ENCODE data around the gene TOP3A.
"Not testable (repeated sequence)": the region's sequence is repeated elsewhere in the genome, so short reads cannot be mapped to it uniquely, and the experiment has no call there.

The TOP3A gene

DNA sequence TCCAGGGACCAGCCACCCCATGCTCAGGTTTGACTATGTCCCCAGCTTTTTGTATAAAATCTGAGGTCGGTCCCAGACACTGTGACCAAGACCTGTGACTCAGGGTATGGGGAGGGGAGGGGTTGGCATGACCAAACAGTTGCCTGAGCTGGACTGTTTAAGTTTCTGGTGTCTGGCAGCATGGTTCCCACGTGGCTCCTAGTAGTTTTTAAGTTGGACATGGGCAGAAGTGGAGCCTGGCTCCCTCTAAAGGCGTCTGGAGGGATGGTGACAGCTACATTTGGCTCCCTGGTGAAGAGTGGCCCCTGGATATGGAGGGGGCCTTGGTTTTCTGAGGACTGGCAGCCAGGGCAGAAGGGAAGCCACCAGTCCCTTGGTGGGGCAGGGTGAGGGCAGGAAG, 8.2 kb upstream of the TOP3A start:
- no peak for DNase-seq

DNA sequence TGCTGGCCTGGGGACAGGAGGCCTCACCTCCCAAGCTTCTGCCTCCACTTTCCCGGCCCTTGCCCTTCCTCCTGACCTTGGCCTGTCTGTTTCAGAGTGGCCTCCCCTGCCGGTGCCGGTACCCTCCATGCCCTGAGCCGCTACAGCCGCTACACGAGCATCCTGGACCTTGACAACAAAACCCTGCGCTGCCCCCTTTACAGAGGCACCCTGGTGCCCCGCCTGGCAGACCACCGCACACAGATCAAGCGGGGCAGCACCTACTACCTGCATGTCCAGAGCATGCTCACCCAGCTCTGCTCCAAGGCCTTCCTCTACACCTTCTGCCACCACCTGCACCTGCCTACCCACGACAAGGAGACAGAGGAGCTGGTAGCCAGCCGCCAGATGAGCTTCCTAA, 7.7 kb upstream of the TOP3A start:
- DNase-seq: no peak

DNA sequence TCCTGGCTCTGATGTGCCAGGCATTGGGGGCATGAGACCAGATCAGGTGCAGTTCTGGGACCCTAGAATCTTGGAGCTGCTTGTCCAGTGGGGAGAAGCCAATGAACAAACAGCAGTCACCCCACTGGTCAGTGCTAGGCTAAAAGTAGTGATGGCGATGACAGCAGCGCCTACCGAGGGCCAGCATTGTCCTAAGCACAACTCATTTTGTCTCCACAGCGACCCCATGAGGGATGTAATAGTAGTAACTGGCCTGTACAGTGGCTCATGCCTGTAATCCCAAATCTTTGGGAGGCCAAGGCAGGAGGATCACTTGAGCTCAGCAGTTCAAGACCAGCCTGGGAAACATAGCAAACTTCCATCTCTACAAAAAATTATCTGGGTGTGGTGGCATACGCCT, 6.5 kb upstream of the TOP3A start:
- no peak for DNase-seq

DNA sequence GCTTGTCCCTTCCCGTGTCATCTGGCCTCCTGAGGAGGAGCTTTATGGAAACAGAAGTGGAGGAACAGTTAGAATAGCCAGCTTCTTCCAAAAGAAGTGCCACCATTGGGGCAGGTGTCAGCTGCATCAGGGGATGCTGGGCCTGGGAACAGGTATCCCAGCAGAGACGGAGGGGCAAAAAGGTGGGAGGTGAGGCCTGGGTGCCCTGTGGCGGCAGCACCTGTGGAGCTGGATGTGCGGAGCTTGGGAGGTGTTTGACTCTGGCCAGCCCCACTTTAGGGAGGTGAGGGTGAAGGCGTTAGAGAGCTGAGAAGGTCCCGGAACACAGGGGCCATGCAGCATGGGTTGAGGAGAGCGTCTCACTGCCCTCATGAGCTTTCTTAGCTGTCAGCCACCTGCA, 5.5 kb upstream of the TOP3A start:
- no peak for DNase-seq

DNA sequence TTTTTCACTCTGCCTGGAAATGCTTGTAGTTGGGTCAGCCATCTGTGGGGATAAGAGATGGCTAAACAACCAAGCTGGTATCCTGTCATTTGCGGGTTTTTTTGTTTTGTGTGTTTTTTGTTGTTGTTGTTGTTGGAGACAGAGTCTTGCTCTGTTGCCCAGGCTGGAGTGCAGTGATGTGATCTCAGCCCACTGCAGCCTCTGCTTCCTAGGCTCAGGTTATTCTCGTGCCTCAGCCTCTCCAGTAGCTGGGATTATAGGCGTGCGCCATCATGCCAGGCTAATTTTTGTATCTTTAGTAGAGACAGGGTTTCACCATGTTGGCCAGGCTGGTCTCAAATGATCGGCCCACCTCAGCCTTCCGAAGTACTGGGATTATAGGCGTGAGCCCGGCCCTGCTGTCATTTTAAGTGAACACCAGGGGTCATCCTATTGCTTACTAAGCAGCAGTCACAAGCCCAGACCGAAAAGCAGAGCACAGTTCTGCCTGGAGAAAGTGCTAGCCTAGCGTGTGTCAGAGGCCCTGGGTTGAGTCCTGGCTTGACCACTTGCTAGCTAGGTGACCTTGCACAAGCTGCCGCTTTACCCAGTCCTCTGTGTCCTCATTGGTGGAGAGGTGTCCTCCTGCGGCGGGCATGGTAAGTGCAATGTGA, 4.9 kb upstream of the TOP3A start:
- no peak for DNase-seq

DNA sequence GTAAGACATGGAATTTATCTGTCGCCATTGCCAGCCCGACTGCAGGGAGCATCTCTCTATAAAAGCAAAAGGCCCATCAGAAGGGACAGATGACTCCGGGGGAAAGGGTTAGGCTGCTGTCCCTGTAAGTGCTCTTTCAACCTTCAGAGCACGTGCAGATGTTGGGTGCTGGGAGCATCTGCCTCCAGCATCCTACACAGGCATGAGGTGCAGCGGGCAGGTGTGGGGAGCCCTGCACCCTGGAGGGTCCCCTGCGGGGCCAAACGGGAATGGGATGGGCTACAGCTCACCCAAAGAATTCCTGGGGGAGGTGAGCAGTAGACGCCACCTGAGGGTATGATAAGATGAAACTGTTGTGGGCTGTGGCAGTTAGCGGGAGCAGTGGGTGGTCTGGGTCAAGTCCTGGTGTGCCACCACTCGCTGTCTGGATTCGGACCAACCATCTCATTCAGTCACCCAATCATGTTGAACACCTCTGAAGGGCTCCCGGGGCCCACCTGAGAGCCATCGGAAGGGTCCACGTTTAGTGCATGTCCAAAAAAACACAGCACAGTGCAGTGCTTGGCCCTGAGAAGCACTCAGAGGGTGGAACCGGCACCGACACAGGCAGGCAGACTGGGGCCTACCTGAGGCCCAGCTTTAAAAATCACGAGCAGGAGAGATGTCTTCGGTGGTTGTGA, 4.1 kb upstream of the TOP3A start:
- no peak for DNase-seq

DNA sequence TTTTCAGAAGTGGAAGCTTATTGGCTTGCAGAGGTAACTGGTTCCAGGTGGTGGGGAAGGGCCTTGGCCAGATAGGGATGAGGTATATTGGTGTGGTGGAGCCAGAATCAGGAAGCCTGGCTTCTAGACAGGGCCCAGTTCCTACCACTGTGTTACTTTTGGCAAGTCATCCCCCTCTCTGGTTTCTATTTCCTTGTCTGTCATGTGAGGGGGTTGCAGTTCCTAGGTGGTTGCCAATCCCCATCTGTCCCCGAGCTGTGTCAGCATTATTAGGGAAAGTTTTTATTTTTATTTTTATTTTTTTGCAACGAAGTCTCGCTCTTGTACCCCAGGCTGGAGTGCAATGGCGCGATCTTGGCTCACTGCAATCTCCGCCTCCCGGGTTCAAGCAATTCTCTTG, 3.3 kb upstream of the TOP3A start:
- DNase-seq: no peak

DNA sequence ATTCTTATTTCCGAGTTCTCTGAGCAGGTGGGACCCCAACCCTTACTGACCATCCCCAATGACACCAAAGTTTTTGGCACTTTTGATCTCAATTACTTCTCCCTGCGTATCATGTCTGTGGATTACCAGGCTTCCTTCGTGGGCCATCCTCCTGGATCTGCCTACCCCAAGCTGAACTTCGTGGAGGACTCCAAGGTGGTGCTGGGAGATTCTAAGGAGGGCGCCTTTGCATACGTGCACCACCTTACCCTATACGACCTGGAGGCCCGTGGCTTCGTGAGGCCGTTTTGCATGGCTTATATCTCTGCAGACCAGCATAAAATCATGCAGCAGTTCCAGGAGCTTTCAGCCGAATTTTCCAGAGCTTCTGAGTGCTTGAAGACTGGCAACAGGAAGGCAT, 1.2 kb upstream of the TOP3A start:
- no peak for DNase-seq

DNA sequence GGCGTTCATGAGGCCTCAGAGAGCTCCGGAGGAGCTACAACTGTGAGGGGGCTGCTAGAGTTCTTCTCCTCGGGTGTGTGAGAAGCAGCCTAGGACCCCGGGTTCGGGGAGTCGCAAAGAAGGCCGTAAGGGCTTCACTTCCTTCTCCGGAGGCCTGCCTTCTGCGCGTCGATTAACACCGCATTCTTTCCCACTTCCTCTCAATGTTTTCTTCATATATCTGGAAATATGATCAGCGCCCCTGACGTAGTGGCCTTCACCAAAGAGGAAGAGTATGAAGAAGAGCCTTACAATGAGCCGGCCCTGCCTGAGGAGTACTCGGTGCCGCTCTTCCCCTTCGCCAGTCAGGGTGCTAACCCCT, 748 bp upstream of the TOP3A start:
- DNase-seq: no peak

DNA sequence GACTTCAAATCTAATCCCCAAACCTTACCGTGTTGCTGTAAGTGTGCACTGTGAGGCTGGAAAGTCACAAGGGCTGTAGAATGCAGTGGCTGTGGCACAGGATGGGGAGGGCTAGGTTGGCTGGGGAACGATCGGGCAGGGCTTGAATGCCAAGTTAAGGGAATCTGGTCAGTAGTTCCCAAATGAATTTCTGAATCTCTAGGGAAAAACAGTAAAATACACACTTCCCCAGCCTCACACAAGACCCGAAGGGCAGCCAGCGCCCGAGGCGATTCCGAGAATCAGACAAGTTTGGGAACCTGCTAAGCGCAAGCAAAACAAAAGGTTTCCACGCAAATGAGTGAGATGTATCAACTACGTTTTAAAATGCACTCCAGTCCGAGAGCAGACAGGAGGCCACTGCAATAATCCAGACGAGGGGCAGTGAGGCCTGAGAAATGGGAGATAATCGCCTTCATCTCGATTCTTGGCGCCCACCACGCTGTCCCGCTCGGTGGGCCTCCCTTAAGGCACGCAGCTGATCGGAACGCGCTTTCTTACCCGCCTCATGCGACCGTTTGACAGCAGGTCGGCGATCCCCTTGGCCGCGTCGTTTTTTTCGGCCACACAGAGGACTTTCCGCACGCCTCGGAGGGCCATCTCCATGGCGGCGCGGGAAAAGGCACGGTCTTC, 599 bp downstream of the TOP3A start:
- DNase-seq: no peak

DNA sequence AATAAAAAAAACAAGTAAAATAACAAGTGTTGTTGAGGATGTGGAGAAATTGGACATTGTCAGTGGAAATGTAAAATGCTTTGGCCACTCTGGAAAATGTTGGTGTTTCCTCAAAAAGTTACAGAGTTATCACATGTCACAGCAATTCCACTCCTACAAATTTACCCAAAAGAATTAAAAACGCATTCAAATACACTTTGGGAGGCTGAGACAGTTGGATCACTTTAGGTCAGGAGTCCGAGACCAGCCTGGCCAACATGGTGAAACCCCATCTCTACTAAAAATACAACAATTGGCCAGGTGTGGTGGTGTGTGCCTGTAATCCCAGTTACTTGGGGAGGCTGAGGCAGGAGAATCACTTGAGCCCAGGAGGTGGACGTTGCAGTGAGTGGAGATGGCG, 5.6 kb downstream of the TOP3A start:
- DNase-seq: no peak

DNA sequence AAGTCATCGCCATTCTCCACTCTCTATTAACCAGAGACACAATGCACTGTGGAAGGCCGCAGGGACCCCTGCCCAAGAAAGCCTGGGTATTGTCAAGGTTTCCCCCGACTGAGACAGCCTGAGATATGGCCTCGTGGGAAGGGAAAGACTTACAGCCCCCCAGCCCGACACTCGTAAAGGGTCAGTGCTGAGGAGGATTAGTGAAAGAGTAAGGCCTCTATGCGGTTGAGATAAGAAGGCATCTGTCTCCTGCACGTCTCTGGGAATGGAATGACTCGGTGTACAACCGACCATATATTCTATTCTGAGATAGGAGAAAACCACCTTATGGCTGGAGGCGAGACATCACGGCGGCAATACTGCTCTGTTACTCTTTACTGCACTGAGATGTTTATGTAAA, 11.6 kb downstream of the TOP3A start:
- DNase-seq: not testable (repeated sequence)

DNA sequence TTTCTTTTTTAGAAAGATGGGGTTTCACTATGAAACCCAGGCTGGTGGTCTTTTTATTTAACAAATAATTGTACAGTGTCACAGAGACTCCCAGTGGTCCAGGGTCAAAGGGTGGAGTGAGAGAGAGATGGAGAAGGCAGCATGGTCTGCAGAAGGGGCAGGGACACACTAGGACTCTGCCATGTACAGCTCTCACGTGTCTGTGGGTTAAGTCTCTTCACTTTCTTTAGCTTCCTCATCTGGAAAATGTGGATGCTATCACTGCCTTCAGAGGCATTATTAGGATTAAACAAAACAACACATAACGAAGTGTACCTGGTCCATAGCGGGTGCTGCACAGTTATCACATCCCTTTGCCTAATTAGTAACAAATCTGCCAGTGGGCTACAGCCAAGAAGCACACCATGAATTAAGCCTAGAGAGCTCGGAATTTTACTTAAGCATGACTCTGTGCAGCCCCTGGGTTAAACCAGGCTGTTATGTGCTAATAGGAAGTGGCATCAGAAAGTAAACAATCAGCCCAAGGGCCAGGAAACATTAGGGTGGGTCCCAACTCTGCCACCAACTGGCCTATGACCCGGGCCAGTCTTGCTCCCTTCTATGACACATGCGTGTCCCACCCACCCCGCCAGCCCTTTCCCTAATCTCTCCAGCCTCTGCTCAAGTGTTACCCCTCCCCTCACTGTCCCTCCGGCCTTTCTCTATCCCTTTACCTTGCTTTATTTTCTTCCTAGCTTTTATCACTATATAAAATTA, 13.9 kb downstream of the TOP3A start:
- DNase-seq: no peak

DNA sequence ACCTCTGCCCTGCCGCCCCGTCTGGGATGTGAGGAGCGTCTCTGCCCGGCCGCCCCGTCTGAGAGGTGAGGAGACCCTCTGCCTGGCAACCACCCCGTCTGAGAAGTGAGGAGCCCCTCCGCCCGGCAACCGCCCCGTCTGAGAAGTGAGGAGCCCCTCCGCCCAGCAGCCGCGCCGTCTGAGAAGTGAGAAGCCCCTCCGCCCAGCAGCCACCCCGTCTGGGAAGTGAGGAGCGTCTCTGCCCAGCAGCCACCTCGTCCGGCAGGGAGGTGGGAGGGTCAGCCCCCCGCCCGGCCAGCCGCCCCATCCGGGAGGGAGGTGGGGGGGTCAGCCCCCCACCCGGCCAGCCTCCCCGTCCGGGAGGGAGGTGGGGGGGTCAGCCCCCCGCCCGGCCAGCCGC, 16.7 kb downstream of the TOP3A start:
- not testable (repeated sequence) for DNase-seq

DNA sequence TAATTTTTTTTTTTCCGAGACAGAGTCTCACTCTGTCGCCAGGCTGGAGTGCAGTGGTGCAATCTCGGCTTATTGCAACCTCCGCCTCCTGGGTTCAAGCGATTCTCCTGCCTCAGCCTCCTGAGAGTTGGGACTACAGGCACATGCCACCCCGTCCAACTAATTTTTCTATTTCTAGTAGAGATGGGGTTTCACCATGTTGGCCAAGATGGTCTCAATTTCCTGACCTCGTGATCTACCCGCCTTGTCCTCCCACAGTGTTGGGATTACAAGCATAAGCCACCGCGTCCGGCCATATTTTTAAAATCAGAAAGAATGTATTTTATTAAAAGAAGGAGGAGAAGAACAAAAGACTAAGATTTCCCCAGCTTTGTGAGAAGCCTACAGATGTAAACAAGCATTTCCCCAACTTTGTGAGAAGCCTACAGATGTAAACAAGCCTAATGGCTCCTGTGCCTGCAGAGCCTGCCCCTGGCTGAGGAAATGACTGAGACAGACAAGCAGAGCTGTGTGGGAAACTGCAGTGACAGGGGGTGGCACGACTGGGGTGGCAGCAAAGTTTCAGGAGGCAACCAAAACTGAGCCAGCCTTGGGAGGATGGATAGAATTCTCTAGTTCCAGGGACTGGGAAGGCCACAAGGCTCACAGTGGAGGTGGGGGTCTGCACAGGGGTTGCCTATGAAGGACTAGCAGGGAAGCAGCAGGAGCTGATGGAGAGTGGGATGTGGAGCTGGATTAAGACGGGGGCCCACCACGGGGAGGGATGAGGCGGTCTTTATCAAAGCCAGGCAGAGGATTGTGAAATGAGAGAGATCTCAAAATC, 22.9 kb downstream of the TOP3A start:
- DNase-seq: no peak

DNA sequence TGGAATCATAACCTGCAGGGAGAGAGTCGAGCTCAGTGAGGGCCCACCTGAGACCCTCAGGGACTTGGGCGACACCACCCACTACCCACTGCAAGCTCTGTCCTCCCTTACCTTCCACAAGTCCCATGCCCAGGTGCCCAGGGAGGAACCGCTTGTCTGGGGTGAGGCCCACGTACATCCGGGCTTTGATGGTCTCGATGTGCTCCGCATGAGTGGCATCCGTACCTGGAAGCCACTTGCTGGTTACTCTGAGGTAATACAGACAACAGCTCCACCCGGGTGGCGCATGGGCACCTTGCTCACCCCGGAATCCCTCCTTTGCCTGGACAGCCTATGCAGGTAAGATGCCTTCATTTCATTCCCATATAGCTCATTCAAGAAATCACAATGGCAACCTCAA, 29.5 kb downstream of the TOP3A start:
- no peak for DNase-seq

DNA sequence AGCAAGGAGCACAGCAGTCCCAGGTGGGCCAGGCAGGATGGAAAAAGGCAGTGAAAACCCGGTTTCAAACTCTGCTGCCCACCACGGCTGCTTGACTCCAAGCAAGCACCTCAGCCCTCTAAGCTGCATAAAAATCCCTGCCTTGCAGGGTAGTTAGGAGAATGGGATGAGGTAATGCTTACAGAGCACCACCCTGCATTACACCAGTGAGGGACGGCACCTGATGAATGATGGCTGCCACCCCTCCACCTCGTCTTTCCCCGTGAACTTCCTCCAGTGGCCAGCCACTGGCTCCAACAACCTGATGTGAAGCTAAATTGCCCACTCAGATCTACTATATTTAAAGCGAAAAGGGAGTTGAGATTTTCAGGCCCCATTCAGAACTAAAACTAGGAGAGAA, 33.0 kb downstream of the TOP3A start:
- DNase-seq: no peak

DNA sequence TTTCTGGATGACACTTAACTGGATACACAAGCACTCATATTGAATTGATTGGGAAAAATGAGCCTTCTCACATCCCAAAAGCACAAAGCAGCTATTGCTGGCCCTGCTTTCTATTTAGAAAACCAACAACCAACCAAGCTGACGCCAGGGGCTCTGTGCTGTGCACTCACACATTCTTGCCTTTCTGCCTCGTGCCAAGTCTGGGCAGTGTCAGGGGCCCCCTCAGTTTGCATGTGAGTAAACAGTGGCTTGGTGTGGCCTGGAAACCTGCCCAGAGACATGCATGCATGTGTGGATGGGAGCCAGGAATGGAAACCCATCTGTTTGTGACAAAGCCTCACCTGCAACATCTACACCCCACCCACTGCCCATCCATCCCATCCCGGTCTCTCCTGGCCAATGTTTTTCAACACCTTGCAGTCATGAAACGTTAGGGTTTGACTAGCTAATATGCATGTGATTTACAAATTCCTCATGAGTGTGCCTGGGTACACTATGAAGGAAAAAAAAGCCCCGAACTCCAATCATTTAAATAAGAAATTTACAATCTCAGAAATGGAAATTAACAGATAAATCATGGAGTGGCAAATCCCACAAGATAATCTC, 33.9 kb downstream of the TOP3A start:
- no peak for DNase-seq

DNA sequence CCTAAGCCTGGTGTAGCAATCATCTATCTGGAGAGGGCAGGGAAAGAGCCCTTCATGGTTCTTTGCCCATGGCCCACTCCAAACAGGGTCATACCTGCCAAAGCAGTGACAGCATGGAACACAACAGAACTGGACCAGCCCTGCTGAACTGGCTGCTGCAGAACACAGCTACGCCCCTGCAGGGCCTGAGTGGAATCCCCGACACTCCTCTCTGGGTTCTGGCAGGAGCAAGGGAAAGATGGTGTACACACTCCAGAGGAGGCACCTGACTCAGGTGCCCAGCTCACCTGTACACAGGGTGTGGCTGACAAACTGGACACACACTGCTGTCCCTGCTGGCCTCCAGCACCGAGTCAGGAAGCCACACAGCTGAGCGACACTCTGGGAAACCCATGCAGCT, 34.5 kb downstream of the TOP3A start:
- DNase-seq: no peak

DNA sequence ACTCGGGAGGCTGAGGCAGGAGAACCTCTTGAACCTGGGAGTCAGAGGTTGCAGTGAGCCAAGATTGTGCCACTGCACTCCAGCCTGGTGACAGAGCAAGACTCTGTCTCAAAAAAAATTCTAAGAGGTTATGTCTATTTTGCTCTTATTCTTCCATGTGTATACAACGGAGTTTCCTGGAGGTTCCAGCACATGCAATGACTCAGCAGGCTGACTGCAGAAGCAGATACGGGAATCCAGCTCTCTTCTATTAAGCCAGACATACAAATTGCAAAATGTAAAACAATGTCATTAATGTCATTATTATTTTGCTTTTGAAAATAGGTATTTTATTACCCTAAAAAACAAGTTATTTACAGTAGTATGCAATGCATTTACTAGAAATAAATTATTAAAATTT, 35.9 kb downstream of the TOP3A start:
- DNase-seq: no peak

DNA sequence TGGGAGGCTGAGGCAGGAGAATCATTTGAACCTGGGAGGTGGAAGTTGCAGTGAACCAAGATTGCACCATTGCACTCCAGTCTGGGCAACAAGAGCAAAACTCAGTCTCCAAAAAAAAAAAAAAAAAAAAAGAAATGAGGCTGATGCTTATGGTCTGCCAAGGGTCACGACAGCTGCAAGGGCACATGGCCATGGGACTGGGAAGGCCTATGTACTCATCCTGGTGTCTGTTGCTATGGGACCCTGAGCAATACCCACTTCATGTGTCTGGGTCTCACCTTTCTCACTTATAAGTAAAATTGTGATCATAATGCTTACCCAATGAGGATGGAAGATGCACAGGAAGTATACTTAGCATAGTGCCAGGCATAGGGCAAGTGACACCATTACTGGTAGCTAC, 37.7 kb downstream of the TOP3A start:
- no peak for DNase-seq

All from NCI-H510A (cell line).